Dedifferentiated amniotic fluid mesenchymal stem cell (primary cell): ENCODE results near the gene PAPLN.

Experiments
- DNase-seq: peaks from one replicate; pipeline ENCODE4 v3.0.0-alpha.2; 2016; ENCODE audit errors: extremely low spot score

The PAPLN gene

DNA sequence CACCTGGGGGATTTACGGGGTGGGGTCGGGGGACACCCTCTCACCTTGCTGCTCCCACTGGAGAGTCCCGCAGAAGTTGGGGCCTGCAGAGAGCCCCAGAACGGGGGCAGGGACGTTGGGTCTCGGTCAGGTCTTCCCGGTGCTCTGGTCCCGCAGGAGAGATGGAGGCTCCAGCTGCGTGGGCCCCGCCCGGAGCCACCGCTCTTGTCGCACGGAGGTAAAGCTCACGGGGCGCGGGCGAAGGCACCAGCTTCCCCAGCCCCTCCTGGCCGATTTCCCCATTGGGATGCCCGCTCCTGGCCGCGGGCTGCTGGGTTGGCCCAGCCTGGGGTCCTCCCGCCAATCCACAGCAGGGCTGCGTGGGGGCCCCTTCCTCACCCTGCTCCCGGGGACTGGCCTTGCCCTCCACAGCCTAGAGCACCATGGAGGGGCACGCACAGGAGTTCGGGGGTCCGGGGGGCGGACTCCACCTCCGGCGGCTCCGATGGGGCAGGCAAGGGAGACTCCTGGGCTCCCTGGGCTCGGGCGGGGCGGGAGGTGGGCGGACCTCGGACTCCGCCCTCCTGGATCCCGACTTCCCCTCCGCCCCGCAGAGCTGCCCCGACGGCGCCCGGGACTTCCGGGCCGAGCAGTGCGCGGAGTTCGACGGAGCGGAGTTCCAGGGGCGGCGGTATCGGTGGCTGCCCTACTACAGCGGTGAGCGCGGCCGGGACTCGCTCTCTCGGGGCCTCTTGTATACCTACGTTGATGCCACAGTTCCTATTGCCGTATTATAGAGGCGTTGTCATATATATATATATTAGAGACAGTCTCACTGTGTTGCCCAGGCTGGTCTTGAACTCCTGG lies 8.4 kb downstream of the PAPLN start:
- no peak for DNase-seq

DNA sequence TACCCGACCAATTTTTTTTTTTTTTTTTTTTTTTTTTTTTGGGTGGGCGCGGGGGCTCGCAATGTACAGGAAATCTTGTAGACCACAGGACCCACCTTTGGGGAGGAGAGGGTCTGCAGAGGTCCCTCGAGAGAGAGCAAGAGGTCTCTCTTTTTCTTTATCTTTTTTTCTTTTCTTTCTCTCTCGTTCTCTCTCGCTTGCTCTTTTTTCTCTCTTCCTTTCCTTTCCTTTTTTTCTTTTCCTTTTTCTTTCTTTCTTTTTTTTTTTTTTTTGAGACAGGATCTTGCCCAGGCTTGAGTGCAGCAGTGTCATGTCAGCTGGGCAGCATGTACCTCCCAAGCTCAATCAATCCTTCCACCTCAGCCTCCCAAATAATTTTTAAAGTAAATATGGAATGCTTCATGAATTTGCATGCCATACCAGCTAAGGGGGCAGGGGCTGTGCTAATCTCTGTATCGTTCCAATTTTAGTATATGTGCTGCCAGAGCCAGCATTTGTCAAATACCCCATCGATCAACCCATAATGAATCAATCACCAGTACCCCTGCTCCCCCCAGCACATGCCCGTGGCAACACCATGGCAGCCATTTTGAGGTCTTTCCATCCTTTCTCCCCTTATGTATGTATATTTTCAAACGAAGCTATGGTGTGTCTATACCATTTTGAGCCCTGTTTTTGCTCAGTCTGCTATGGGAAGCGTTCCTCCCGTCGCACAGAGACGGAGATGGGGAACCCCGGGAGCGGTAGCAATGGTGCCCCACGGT lies 9.3 kb downstream of the PAPLN start:
- DNase-seq = no peak

DNA sequence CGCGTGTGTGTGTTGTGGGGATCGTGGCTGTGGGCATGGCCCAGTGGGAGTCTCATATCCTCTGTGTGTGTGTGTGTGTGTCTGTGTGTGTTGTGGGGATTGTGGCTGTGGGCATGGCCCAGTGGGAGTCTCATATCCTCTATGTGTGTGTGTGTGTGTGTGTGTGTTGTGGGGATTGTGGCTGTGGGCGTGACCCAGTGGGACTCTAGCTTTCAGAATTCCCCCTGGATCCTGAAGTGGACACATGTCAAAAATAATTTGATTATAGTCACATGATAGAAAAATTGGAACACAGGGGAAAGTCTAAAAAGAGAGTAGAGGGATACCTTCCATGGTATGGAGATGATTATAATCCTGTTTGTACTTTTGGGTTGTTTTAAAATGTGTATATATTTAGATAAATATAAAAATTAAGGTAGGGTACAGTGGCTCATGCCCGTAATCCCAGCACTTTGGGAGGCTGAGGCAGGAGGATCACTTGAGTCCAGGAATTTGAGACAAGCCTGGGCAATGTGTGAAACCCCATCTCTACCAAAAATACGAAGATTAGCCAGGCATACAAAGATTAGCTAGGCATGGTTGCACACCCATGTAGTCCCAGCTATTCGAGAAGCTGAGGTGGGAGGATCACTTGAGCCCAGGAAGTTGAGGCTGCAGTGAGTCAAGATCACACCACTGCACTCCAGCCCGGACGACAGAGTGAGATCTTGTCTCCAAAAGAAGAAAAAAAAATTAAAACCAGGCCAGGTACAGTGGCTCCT lies 11.0 kb downstream of the PAPLN start:
- DNase-seq = no peak

DNA sequence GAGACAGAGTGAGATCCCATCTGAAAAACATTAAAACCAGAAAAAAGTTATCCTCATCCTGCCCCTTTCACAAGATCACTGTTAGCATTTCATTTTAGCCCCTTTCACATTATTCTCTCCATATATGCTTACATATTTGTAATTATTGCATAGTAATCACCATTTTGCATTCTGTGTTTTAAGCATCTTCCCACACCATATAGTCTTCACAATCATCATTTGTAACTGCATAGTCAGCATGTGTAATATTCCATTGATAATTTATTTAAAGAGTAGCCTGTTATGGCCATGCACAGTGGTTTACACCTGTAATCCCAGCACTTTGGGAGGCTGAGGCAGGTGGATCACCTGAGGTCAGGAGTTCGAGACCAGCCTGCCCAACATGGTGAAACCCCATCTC lies 11.8 kb downstream of the PAPLN start:
- DNase-seq = no peak

DNA sequence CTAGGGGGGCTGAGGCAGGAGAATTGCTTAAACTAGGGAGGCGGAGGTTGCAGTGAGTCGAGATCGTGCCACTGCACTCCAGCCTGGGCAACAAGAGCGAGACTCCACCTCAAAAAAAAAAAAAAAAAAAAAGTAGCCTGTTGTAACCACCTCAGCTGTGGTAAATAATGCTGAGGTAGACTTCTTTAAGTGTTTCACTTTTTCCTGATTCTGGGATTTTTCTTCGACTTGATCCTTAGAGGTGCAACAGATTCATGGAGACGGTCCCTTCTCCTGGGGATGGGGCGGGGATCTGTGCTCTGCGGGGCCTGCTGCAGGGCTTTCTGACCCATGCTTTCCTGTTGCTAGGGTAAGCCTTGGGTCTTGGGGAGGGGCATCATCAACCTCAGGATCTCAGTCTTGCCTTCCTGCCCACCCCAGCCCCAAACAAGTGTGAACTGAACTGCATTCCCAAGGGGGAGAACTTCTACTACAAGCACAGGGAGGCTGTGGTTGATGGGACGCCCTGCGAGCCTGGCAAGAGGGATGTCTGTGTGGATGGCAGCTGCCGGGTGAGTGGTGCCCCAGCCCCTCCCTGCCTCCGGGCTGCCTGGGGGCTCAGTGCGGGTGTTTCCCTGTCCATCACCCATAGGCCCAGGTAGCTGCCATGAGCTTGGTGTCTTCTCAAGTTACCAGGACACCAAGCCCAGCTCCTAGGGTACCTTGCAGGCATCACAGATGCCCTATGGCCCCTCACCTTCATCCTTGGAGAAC lies 12.4 kb downstream of the PAPLN start:
- DNase-seq = no peak

DNA sequence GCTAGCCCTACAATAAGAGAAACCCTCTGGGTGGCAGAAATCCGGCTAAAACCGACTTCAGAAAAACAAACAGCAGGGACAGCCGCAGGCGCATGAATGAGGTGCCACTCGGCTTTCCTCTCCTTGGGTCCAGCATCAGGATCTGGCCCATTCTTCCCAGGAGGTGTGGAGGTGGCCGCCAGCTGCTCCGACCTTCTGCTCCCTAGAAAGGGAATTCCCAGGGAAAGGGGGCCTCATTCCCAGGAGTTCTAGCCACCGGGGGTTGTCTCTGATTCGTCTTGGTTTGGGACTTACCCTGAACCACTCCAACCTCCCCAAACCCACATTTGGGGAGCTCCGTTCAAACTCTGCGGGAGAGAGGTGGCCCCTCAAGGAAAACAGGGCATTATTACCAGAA lies 13.0 kb downstream of the PAPLN start:
- no peak for DNase-seq

DNA sequence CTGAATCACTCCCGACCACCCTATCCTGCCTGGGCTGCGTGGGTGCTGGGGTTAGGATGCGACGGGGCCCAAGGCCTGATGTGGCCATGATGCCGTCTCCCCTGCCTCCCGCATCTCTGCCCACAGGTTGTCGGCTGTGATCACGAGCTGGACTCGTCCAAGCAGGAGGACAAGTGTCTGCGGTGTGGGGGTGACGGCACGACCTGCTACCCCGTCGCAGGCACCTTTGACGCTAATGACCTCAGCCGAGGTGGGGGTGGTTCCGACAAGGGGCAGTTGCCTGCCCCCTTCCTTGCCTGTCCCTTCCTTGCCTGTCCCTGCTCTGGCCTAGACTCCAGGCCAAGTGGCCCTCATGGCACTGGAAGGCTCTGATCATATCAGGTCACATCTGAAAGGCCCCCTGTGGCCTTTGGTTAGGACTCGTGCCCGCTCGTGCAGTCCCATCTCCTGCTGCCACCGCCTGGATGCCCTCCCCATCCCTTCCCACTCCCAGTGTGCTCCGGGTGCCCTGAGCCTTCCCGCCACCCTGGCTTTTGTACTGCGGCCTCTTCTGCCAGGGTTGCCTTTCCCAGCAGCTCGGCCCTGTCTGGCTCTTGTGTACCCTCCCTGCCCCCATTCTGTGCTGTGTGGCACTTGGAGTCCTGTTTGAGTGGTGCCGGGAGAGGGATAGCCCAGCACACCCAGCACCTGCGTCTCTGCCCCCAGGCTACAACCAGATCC lies 13.6 kb downstream of the PAPLN start:
- DNase-seq = no peak

DNA sequence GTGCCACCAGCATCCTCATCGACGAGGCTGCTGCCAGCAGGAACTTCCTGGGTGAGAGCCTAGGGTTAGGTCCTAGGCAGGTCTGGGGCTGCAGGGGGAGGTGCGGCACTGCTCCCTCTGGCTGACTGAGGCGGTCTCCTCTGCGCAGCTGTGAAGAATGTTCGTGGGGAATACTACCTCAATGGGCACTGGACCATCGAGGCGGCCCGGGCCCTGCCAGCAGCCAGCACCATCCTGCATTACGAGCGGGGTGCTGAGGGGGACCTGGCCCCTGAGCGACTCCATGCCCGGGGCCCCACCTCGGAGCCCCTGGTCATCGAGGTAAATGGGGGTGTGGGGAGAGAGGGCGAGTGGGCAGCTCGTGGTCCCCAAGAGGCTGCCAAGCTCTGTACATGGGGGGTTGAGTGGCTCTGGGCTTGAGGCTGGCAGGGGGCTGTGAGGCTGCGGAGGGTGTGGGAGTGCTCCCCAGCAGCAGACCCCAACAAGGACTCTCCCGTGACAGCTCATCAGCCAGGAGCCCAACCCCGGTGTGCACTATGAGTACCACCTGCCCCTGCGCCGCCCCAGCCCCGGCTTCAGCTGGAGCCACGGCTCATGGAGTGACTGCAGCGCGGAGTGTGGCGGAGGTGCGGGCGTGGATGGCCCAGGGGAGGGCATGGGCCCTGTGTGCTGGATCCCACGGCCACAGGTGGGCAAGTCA lies 14.4 kb downstream of the PAPLN start:
- DNase-seq = no peak

DNA sequence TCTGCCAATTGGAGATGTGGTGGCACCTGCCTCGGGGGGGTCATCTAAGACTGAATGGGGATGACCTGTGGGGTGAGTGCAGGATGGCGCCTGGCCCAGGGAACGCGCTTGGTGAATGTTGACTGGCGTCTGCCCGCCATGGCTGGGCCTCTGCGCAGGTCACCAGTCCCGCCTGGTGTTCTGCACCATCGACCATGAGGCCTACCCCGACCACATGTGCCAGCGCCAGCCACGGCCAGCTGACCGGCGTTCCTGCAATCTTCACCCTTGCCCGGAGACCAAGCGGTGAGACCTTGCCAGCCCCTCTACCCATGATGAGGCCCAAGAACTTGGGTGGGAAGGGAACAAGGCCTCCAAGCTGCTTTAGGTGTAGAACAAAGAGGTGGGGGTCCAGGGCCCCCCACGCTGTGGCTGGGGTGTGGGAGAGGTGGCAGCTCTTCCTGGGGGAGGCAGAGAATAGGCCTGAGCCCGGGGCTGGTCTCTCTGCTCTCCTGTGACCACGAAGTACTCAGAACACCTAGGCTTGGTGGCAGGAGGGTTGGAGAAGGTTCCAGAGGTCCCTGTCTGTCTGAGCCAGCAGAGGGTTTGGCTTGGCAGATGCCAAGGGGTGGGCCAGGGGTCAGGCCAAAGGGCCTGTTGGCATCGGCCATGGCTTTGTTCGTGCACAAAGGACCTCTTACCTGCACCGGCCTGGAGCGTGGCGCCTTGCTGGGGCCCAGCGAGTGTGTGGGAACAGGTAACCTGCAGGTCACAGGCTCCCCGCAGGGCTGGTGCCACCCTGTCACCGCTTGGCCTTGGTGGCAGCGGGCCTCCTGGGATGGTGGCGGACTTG lies 15.4 kb downstream of the PAPLN start:
- DNase-seq = no peak

DNA sequence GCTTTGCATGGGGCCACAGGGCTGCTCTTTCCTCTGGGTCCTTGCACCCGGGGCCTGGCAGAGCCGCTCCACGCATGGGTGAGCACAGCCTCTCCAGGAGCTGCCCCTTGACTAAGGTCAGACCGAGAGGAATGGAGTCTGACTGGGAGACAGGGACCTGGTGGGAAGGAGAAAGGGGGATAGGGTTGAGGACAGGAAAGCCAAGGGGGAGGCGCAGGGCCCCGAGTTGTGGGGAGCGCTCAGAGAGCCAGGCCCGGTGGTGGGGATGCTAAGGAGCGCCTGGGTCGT lies 16.0 kb downstream of the PAPLN start:
- DNase-seq = no peak

DNA sequence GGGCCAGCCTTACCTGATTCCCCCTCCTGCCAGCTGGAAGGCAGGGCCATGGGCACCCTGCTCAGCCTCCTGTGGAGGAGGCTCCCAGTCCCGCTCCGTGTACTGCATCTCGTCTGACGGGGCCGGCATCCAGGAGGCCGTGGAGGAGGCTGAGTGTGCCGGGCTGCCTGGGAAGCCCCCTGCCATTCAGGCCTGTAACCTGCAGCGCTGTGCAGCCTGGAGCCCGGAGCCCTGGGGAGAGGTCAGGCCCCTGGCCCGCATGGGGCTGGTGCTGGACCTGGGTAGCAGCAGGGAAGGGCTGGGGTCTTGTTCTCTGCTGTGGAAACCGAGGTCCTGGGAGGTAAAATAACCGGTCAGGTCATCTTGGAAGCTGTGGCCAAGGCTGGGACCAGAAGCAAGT lies 16.4 kb downstream of the PAPLN start:
- no peak for DNase-seq

DNA sequence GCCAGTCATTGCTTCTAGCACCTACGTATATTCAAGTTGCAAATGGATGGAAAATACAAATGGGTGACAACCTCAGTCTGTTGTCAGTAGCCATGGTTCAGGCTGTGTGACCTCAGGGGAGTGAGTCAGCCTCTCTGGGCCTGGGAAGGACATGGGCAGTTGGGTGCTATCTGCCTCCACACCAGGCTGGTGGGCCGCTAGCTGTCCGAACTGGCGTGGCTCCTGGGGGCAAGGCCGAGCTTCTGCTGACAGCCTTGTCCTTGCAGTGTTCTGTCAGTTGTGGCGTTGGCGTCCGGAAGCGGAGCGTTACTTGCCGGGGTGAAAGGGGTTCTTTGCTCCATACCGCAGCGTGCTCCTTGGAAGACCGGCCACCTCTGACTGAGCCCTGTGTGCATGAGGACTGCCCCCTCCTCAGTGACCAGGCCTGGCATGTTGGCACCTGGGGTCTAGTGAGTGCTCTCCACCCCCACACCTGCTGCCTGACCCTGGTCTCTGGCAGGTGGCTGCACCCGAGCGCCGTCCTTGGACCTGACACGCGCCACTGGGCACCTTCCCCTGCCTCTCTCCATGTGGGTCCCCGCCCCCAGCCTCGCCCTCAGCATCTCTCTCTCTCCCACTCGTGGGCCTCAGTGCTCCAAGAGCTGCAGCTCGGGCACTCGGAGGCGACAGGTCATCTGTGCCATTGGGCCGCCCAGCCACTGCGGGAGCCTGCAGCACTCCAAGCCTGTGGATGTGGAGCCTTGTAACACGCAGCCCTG lies 17.1 kb downstream of the PAPLN start:
- no peak for DNase-seq

DNA sequence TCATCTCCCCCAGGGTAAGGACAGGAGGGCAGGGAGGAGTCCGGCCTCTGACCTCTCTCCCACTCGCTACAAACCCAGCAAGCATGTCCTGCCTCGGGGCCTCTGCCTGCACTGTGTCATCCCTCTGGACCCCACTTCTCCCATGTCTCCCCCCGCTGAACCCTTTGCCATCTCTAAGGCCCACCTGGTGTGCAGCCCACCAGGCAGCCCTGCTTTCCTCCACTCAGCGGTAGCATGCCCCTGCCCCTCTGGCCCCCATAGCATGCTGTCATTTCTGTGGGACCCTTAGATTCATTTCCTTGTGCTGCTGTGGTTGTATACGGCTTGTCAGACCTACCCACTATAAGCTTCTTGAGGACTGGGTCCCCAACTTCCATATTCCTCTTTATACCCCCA lies 17.7 kb downstream of the PAPLN start:
- no peak for DNase-seq

DNA sequence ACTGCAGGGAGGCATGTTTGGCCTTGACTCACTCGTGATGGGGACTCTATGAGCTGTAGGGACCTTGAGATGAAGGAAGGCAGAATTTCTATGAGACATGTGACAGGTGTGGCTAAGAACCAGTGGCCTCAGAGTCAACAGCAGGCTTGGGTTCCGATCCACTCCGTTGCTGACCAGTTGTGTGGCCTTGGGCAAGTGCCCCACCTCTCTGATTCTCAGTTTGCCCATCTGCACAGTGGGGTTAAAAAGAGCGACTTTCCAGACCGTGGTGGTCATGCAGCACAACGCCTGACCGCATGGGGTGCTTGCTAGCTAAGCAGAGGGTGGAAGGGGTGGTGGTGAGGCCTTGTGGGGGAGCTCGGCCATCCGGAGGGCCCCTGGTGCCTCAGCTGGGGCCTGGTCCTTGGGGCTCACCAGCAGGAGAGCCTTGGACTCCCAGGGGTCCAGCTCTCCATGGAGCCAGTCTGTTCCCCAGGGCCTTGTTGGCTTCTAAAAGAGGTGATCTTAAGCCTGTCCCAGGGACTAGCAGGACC lies 18.5 kb downstream of the PAPLN start:
- no peak for DNase-seq

DNA sequence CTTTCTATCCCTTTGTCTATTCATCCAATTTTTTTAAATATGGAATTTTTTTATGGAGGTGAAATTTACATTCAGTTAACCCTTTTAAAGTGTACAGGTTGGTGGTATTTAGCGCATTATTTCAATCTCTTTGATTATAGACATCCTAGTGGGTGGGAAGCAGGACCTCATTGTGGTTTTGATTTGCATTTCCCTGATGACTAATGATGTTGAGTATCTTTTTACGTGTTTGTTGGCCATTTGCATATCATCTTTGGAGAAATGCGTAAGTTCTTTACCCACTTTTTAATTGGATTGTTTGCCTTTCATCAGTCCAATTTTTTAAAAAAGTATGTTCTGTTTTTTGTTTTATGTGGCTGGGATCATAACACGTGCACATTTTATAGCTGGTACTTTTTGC lies 20.8 kb downstream of the PAPLN start:
- no peak for DNase-seq

DNA sequence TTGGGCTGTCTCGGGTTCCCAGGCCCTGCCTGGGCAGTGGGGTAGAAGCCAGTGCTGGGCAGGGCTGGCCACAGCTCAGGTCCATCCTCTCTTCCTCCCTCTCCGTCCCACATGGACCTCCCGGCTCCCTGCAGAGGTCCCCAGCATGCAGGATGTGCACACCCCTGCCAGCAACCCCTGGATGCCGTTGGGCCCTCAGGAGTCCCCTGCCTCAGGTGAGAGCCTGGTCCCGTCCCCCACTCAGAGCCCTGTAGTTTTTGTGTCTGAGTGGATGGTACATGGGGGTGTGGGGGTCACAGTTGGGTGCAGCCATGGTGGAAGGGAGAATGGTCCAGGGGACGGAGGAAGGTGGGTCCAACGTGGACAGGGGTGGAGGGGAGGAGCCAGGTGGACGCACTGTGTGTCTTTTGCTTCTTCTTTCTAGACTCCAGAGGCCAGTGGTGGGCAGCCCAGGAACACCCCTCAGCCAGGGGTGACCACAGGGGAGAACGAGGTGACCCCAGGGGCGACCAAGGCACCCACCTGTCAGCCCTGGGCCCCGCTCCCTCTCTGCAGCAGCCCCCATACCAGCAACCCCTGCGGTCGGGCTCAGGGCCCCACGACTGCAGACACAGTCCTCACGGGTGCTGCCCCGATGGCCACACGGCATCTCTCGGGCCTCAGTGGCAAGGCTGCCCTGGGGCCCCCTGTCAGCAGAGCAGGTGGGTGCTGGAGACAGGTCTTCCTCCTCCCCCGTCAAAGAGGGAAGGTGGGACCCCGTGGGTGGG lies 21.7 kb downstream of the PAPLN start:
- no peak for DNase-seq

DNA sequence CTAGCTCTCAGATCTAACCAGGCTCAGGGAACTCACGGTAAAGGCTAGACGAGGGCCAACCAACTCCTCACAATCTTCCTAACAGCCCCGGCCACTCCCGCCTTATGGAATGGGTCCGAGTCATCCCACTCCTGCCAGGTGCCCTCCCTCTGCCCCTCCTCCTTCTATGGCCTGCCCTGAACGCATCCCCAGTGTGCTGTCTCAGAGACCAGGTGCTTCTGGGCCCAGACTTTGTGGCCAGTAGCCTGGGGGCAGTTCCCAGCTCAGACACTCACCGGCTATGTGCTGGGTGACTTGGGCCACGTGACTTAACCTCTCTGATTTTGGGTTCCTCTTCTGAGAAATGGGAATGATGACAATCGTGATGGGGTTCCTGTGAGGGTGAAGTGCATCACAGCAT lies 22.5 kb downstream of the PAPLN start:
- no peak for DNase-seq

DNA sequence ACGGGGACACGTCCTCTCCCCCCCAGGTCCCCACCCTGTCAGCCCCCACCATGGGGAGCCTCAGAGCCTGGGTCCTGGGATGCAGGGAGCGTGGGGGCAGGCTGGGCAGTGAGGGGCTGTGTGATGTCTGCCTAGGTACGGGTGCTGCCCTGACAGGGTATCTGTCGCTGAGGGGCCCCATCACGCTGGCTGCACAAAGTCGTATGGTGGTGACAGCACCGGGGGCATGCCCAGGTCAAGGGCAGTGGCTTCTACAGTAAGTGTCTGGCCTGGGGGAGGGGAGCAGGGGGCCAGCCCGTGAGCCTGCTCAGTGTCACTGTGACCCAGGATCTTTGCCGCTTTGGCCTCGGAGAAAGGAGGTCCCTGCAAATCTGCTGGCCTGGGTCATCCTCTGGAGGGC lies 23.3 kb downstream of the PAPLN start:
- no peak for DNase-seq
